Measurements from ENCODE around the gene LIN28B. TPM values are rescaled to one million over a fixed set of nuclear protein-coding genes. Genes with fewer than 3 reads are reported as not detected.

Gene LIN28B
- total RNA-seq, 1 experiment from 2014 or later = 21.6 TPM

GRCh38 chr6:104930939-104931338 lies 26.0 kb upstream of the LIN28B start:
- ChIA-PET POLR2A (ENCODE audit: low non-redundant PET) (no interaction called here), CTCF (no interaction called here)
- TF ChIP-seq EZH2 (IDR thresholded peaks at IDR 0.05; ENCODE audit: borderline replicate concordance, low read depth, low read length, poor library complexity, severe bottlenecking) = no peak
- TF ChIP-seq, protein P1, sequence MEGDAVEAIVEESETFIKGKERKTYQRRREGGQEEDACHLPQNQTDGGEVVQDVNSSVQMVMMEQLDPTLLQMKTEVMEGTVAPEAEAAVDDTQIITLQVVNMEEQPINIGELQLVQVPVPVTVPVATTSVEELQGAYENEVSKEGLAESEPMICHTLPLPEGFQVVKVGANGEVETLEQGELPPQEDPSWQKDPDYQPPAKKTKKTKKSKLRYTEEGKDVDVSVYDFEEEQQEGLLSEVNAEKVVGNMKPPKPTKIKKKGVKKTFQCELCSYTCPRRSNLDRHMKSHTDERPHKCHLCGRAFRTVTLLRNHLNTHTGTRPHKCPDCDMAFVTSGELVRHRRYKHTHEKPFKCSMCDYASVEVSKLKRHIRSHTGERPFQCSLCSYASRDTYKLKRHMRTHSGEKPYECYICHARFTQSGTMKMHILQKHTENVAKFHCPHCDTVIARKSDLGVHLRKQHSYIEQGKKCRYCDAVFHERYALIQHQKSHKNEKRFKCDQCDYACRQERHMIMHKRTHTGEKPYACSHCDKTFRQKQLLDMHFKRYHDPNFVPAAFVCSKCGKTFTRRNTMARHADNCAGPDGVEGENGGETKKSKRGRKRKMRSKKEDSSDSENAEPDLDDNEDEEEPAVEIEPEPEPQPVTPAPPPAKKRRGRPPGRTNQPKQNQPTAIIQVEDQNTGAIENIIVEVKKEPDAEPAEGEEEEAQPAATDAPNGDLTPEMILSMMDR (conservative IDR thresholded peaks at IDR 0.05; ENCODE audit: low read depth, low read length) = no peak
- Histone ChIP-seq H3K4me1 (ENCODE audit: insufficient read depth, low read length, poor library complexity, severe bottlenecking) (no peaks in the 10 kb centered on the region), H3K27me3 (replicated peaks; ENCODE audit: insufficient read depth, low read depth, low read length, poor library complexity) (peaks cover 7% of the 10 kb centered on the region), H3K27ac (ENCODE audit: low read depth, low read length, poor library complexity, severe bottlenecking) (no peak overlapping the region), H3K4me3 (ENCODE audit: low read depth, low read length, poor library complexity, severe bottlenecking) (no peak overlapping the region), H3K36me3 (ENCODE audit: insufficient read depth, low read length, poor library complexity, severe bottlenecking) (no peaks in the 10 kb centered on the region), H3K9me3 (ENCODE audit: low read depth, low read length, poor library complexity, severe bottlenecking) (no peaks in the 10 kb centered on the region)
- BruUV-seq (replicated peaks) = no TSS peak
- DNase-seq (ENCODE audit: low spot score) = no peak
- intact Hi-C loops (cut with micrococcal nuclease; ENCODE audit: unreplicated experiment) = loop anchor here (10.0 kb wide), 1 partner anchor 136 kb away; no protein-coding TSS in a partner anchor

DNA sequence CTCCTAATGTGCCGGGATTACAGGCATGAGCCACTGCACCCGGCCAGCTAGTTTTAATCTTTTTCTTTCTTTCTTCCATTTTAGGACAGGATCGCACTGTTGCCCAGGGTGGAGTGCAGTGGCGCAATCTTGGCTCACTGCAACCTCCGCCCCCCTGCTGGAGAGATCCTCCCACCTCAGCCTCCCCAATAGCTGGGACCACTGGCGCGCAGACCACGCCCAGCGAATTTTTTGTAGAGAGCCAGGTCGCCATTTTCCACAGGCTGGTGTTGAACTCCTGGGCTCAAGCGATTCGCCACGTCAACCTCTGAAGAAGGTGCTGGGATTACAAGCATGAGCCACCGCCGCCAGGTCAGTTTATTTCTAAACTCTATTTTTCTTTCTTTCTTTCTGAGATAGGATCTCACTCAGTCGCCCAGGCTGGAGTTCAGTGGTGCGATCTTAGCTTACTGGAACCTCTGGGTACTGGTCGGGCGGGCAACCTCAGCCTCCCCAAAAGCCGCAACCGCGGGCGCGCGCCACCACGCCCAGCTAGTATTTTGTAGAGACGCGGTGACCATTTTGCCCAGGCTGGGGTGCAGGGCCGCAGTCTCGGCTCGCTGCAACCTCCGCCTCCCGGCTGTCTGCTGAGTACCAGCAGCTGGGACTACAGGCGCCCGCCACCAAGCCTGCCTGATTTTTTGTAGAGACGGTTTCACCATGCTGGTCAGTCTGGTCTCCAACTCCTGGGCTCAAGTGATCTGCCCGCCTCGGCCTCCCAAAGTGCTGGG lies 20.0 kb upstream of the LIN28B start:
- H3K4me3 ChIP-seq (ENCODE audit: low read depth, low read length, poor library complexity, severe bottlenecking) = no peak overlapping the region
- BruUV-seq (replicated peaks) = no TSS peak
- DNase-seq (ENCODE audit: low spot score) = no peak
- POLR2A ChIA-PET (ENCODE audit: low non-redundant PET) = no interaction called here
- intact Hi-C loops (cut with micrococcal nuclease; ENCODE audit: unreplicated experiment) = loop anchor here (10.0 kb wide), 1 partner anchor 142 kb away; no protein-coding TSS in a partner anchor
- no peaks in the 10 kb centered on the region for H3K36me3 ChIP-seq (ENCODE audit: insufficient read depth, low read length, poor library complexity, severe bottlenecking)
- H3K27ac ChIP-seq (ENCODE audit: low read depth, low read length, poor library complexity, severe bottlenecking) = no peak overlapping the region
- H3K27me3 ChIP-seq (replicated peaks; ENCODE audit: insufficient read depth, low read depth, low read length, poor library complexity) = peaks cover 7% of the 10 kb centered on the region
- CTCF ChIA-PET = no interaction called here
- no peaks in the 10 kb centered on the region for H3K4me1 ChIP-seq (ENCODE audit: insufficient read depth, low read length, poor library complexity, severe bottlenecking)
- no peak for TF ChIP-seq EZH2 (IDR thresholded peaks at IDR 0.05; ENCODE audit: borderline replicate concordance, low read depth, low read length, poor library complexity, severe bottlenecking)
- TF ChIP-seq, protein P1 (conservative IDR thresholded peaks at IDR 0.05; ENCODE audit: low read depth, low read length) = no peak
- no peaks in the 10 kb centered on the region for H3K9me3 ChIP-seq (ENCODE audit: low read depth, low read length, poor library complexity, severe bottlenecking)

GRCh38 chr6:104940238-104940892 lies 16.5 kb upstream of the LIN28B start:
- intact Hi-C loops (cut with micrococcal nuclease; ENCODE audit: unreplicated experiment) = loop anchor here (10.0 kb wide), 1 partner anchor 484 kb away; no protein-coding TSS in a partner anchor
- ChIA-PET POLR2A (ENCODE audit: low non-redundant PET) (no interaction called here), CTCF (no interaction called here)
- no peaks in the 10 kb centered on the region for H3K36me3 ChIP-seq (ENCODE audit: insufficient read depth, low read length, poor library complexity, severe bottlenecking)
- TF ChIP-seq, protein P1 (conservative IDR thresholded peaks at IDR 0.05; ENCODE audit: low read depth, low read length) = no peak
- no peak for TF ChIP-seq EZH2 (IDR thresholded peaks at IDR 0.05; ENCODE audit: borderline replicate concordance, low read depth, low read length, poor library complexity, severe bottlenecking)
- no peaks in the 10 kb centered on the region for H3K27me3 ChIP-seq (replicated peaks; ENCODE audit: insufficient read depth, low read depth, low read length, poor library complexity)
- no TSS peak for BruUV-seq (replicated peaks)
- no peaks in the 10 kb centered on the region for H3K9me3 ChIP-seq (ENCODE audit: low read depth, low read length, poor library complexity, severe bottlenecking)
- no peak overlapping the region for H3K27ac ChIP-seq (ENCODE audit: low read depth, low read length, poor library complexity, severe bottlenecking)
- H3K4me3 ChIP-seq (ENCODE audit: low read depth, low read length, poor library complexity, severe bottlenecking) = no peak overlapping the region
- no peak for DNase-seq (ENCODE audit: low spot score)
- H3K4me1 ChIP-seq (ENCODE audit: insufficient read depth, low read length, poor library complexity, severe bottlenecking) = no peaks in the 10 kb centered on the region
